Mesenchymal stem cell (in vitro differentiated cells and primary cell): ENCODE data around the gene LIN9.
A peak's percentile ranks its signal among the peaks of the same experiment; 100 is the strongest.

Source experiments
- DNase-seq: peaks from one replicate; pipeline ENCODE4 v3.0.0-alpha.2; 2013
- H2AFZ ChIP-seq: one replicate; pipeline ENCODE4 v1.6.1; 2013; ENCODE audit warnings: low read depth, mild to moderate bottlenecking, control low read depth, inconsistent platforms, low read length, moderate library complexity
- H2AK5ac ChIP-seq: 2 replicates; pipeline ENCODE4 v1.6.1; 2013; ENCODE audit warnings: low read length, moderate library complexity, mild to moderate bottlenecking, inconsistent platforms; ENCODE audit not compliant: severe bottlenecking
- H2BK120ac ChIP-seq: one replicate; pipeline ENCODE4 v1.6.1; 2013; ENCODE audit warnings: low read depth, mild to moderate bottlenecking, inconsistent platforms, low read length, moderate library complexity
- H2BK12ac ChIP-seq, 2 experiments: one replicate each; pipeline ENCODE4 v1.6.1; 2013; ENCODE audit warnings: inconsistent platforms in 2 of 2, low read length in 2 of 2, mild to moderate bottlenecking in 2 of 2, moderate library complexity in 2 of 2, control low read depth in 1 of 2
- H2BK15ac ChIP-seq: one replicate; pipeline ENCODE4 v1.6.1; 2013; ENCODE audit warnings: mild to moderate bottlenecking, low read depth, inconsistent platforms; ENCODE audit not compliant: poor library complexity, severe bottlenecking
- H2BK5ac ChIP-seq: 2 replicates; pipeline ENCODE4 v1.6.1; 2013; ENCODE audit warnings: low read depth, mild to moderate bottlenecking, low read length, control low read depth, inconsistent platforms; ENCODE audit not compliant: poor library complexity, severe bottlenecking
- H3K14ac ChIP-seq, 2 experiments: one replicate each; pipeline ENCODE4 v1.6.1; 2013; ENCODE audit warnings: inconsistent platforms in 2 of 2, low read length in 2 of 2, control low read depth in 1 of 2, mild to moderate bottlenecking in 1 of 2, moderate library complexity in 1 of 2
- H3K18ac ChIP-seq, 2 experiments: one replicate each; pipeline ENCODE4 v1.6.1; 2013; ENCODE audit warnings: inconsistent platforms in 2 of 2, low read length in 2 of 2, control low read depth in 1 of 2, low read depth in 1 of 2, mild to moderate bottlenecking in 1 of 2
- H3K23ac ChIP-seq, 2 experiments: one replicate each; pipeline ENCODE4 v1.6.1; 2013; ENCODE audit warnings: inconsistent platforms in 2 of 2, low read length in 2 of 2, mild to moderate bottlenecking in 2 of 2, moderate library complexity in 2 of 2, control low read depth in 1 of 2
- H3K27ac ChIP-seq: 2 replicates; pipeline ENCODE4 v1.5.1; 2013; ENCODE audit warnings: mild to moderate bottlenecking, moderate library complexity, low read length, control low read depth, inconsistent platforms; ENCODE audit not compliant: poor library complexity, severe bottlenecking
- H3K27me3 ChIP-seq, 2 experiments: 2 replicates each; pipeline versions ENCODE4 v1.6.1 to v1.7.0; 2013; ENCODE audit warnings: low read length in 2 of 2, mild to moderate bottlenecking in 2 of 2, moderate library complexity in 2 of 2, control low read depth in 1 of 2, inconsistent platforms in 1 of 2; ENCODE audit not compliant: control insufficient read depth in 1 of 2, insufficient read depth in 1 of 2
- H3K36me3 ChIP-seq, 2 experiments: 2 replicates each; pipeline versions ENCODE4 v1.6.1 to v1.7.0; 2013; ENCODE audit warnings: low read length in 2 of 2, control low read depth in 1 of 2, inconsistent platforms in 1 of 2, low read depth in 1 of 2, mild to moderate bottlenecking in 1 of 2; ENCODE audit not compliant: insufficient read depth in 2 of 2, control insufficient read depth in 1 of 2
- H3K4ac ChIP-seq, 2 experiments: one replicate each; pipeline ENCODE4 v1.6.1; 2013; ENCODE audit warnings: inconsistent platforms in 2 of 2, low read length in 2 of 2, mild to moderate bottlenecking in 2 of 2, moderate library complexity in 2 of 2, control low read depth in 1 of 2, low read depth in 1 of 2
- H3K4me1 ChIP-seq: 2 replicates; pipeline ENCODE4 v1.6.1; 2013; ENCODE audit warnings: low read depth, low read length, control low read depth; ENCODE audit not compliant: control insufficient read depth, insufficient read depth
- H3K4me2 ChIP-seq: 2 replicates; pipeline ENCODE4 v1.6.1; 2013; ENCODE audit warnings: low read length, mild to moderate bottlenecking, inconsistent platforms; ENCODE audit not compliant: poor library complexity, severe bottlenecking
- H3K4me3 ChIP-seq, 2 experiments: 2 replicates each; pipeline versions ENCODE4 v1.5.1 to v1.7.0; 2013; ENCODE audit warnings: low read length in 2 of 2, mild to moderate bottlenecking in 2 of 2, control low read depth in 1 of 2, low read depth in 1 of 2; ENCODE audit not compliant: insufficient read depth in 1 of 2
- H3K79me1 ChIP-seq: replicated peaks from 2 replicates; pipeline ENCODE4 v1.6.1; 2013; ENCODE audit warnings: mild to moderate bottlenecking, control low read depth, low read length, inconsistent platforms; ENCODE audit not compliant: poor library complexity, severe bottlenecking
- H3K9ac ChIP-seq: 2 replicates; pipeline ENCODE4 v1.7.0; 2013; ENCODE audit warnings: mild to moderate bottlenecking, low read length, moderate library complexity
- H3K9me3 ChIP-seq: 2 replicates; pipeline ENCODE4 v1.7.0; 2013; ENCODE audit warnings: mild to moderate bottlenecking, low read length; ENCODE audit not compliant: control insufficient read depth
- H4K8ac ChIP-seq: one replicate; pipeline ENCODE4 v1.6.1; 2013; ENCODE audit warnings: inconsistent platforms, mild to moderate bottlenecking, low read length, moderate library complexity
- H4K91ac ChIP-seq: one replicate; pipeline ENCODE4 v1.6.1; 2013; ENCODE audit warnings: mild to moderate bottlenecking, low read length, inconsistent platforms
- WGBS: methylation state at CpG from one replicate; pipeline ENCODE4 v1.1.7; 2013; ENCODE audit warnings: mixed read lengths; 5-methylcytosine and 5-hydroxymethylcytosine counted together

The LIN9 gene

DNA sequence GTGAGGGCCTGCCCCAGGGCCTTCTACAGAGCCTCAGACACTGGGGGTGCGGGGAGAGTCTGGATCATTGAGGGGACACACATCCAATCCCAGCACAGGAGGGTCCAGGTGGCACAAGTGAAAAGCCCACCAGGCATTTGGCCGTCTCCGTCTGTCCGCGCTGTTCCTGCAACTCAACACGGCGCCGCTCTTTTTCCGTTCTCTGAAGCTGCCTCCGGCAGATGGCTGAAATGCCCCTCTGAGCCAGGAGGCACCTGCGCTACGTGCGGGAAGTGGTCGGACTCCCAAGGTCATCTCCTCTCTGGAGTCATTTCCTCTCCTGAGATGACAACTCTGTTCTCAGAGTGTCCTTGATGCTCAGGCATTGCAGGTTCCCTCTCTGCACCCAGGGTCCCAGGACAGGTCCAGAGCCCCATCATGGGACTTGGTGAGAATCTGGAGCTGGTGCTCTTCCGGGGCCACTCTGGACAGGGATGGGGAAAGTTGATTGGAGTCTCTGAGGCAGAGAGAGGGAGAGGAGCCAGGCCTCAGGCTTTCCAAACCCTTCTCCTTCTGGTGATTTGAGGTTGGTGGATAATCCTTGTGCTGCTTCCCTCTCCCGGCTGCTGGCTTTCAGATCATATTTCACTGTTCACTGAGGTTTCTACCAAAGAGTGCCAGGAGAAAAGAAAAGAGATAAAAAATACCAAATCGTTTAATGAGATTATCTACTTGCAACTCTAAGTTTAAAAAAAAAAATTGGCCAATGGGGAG lies 99.5 kb downstream of the LIN9 start:
- H2BK15ac ChIP-seq: no peak overlapping the region

DNA sequence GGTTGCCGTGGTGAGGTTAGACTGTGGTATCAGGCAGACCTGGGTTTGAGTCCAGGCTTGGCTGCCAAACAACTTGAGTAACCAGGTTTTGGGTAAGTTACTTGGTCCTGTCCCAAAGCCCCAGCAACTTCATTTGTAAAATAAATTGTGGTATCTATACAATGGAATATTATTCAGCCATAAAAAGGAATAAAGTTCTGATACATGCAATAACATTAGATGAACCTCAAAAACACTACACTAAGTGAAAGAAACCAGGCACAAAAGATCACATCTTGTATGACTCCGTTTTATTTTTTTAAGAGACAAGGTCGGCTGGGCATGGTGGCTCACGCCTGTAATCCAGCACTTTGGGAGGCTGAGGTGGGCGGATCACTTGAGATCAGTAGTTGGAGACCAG lies 101.9 kb downstream of the LIN9 start:
- WGBS: 93% methylated on average over 5 of the region's 5 CpGs
- Histone ChIP-seq H3K18ac (no peak overlapping the region), H2AK5ac (no peak overlapping the region), H3K36me3 (no peaks in the 10 kb centered on the region), H2BK15ac (no peak overlapping the region), H2BK12ac (no peak overlapping the region), H4K8ac (no peak overlapping the region), H3K9me3 (no peaks in the 10 kb centered on the region), H2AFZ (no peak overlapping the region), H3K23ac (no peak overlapping the region), H4K91ac (no peak overlapping the region), H3K4me2 (no peak overlapping the region), H3K9ac (no peak overlapping the region), H3K79me1 (no peaks in the 10 kb centered on the region), H3K4me3 (no peak overlapping the region), H3K27ac (no peak overlapping the region), H2BK120ac (no peak overlapping the region), H3K14ac (peak overlapping the region in 1 of 2 experiments; percentile 18), H3K4ac (no peak overlapping the region), H3K4me1 (peaks cover 2% of the 10 kb centered on the region), H3K27me3 (peaks cover 0 to 45% of the 10 kb centered on the region in 2 experiments), H2BK5ac (no peak overlapping the region)
- DNase-seq: no peak

More for the DNA sequence above, 99.5 kb downstream of the LIN9 start:
- H3K4me3 ChIP-seq: no peak overlapping the region
- no peak overlapping the region for H3K4ac ChIP-seq
- H3K14ac ChIP-seq: no peak overlapping the region
- H3K18ac ChIP-seq: no peak overlapping the region
- no peak overlapping the region for H3K4me2 ChIP-seq
- H3K23ac ChIP-seq: no peak overlapping the region
- H2BK12ac ChIP-seq: no peak overlapping the region
- DNase-seq: no peak
- no peaks in the 10 kb centered on the region for H3K9me3 ChIP-seq
- peaks cover 0 to 45% of the 10 kb centered on the region in 2 experiments for H3K27me3 ChIP-seq
- H2BK120ac ChIP-seq: no peak overlapping the region
- no peak overlapping the region for H4K8ac ChIP-seq
- H2AFZ ChIP-seq: no peak overlapping the region
- H2BK5ac ChIP-seq: no peak overlapping the region
- no peak overlapping the region for H3K9ac ChIP-seq
- H4K91ac ChIP-seq: no peak overlapping the region
- H3K36me3 ChIP-seq: no peaks in the 10 kb centered on the region
- H2AK5ac ChIP-seq: no peak overlapping the region
- 93% methylated on average over 15 of the region's 17 CpGs for WGBS
- no peak overlapping the region for H3K27ac ChIP-seq
- peaks cover 2% of the 10 kb centered on the region for H3K4me1 ChIP-seq
- no peaks in the 10 kb centered on the region for H3K79me1 ChIP-seq

DNA sequence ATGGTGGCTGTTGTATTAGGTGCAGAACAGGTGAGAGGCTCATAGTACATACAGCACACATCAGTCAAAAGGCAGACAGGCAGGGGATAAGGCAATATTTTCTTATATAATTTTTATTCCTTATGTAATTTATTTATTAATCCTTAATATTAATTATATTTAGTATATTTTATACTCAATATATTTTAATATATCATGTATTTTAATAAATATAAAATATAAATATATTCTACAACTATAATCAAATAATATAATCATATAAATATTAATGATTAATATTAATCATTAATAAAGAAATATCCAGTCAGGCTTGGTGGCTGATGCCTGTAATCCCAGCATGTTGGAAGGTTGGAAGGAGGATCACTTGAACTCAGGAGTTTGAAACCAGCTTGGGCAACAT lies 104.8 kb downstream of the LIN9 start:
- Histone ChIP-seq H4K91ac (no peak overlapping the region), H3K4me1 (no peaks in the 10 kb centered on the region), H2AK5ac (no peak overlapping the region), H2BK5ac (no peak overlapping the region), H4K8ac (no peak overlapping the region), H3K9me3 (no peaks in the 10 kb centered on the region), H2BK120ac (no peak overlapping the region), H3K18ac (no peak overlapping the region), H3K14ac (no peak overlapping the region), H3K9ac (no peak overlapping the region), H3K79me1 (no peaks in the 10 kb centered on the region), H3K27ac (no peak overlapping the region), H3K27me3 (peaks cover 8 to 35% of the 10 kb centered on the region in 2 experiments), H2BK12ac (no peak overlapping the region), H2BK15ac (no peak overlapping the region), H3K23ac (no peak overlapping the region), H2AFZ (no peak overlapping the region), H3K36me3 (no peaks in the 10 kb centered on the region), H3K4ac (no peak overlapping the region), H3K4me2 (no peak overlapping the region), H3K4me3 (no peak overlapping the region)
- no peak for DNase-seq

DNA sequence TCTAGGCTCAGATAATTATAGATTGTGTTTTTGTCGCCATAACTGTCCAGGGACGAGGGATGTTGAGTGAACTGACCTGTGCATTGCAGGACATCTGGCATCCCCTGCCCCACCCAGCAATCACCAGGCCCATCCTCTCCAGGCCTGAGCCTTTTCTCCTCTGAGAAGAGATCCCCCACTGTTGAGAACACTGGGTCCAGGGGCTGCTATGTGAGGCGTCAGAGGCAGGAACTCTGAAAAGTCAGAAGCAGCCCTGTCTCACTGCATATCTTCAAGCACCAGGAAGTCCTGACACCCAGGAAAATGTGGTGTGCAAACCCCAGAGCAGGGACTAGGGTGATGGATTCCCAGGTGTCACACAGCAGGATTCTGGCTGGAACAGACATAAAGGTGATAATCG lies 105.3 kb downstream of the LIN9 start:
- H3K4me1 ChIP-seq: no peaks in the 10 kb centered on the region
- no peak overlapping the region for H3K9ac ChIP-seq
- no peak overlapping the region for H3K4me3 ChIP-seq

More for the DNA sequence above, 105.3 kb downstream of the LIN9 start:
- no peak overlapping the region for H3K4me2 ChIP-seq
- H2BK5ac ChIP-seq: no peak overlapping the region
- H2BK120ac ChIP-seq: no peak overlapping the region
- peaks cover 8 to 30% of the 10 kb centered on the region in 2 experiments for H3K27me3 ChIP-seq
- no peak overlapping the region for H3K23ac ChIP-seq
- no peaks in the 10 kb centered on the region for H3K79me1 ChIP-seq
- no peak overlapping the region for H3K18ac ChIP-seq
- H4K91ac ChIP-seq: no peak overlapping the region
- DNase-seq: no peak
- H3K27ac ChIP-seq: no peak overlapping the region
- no peak overlapping the region for H3K14ac ChIP-seq
- H2AFZ ChIP-seq: no peak overlapping the region
- no peaks in the 10 kb centered on the region for H3K36me3 ChIP-seq
- no peak overlapping the region for H2AK5ac ChIP-seq
- no peak overlapping the region for H2BK15ac ChIP-seq
- 58% methylated on average over 4 of the region's 4 CpGs for WGBS
- no peak overlapping the region for H3K4ac ChIP-seq
- no peaks in the 10 kb centered on the region for H3K9me3 ChIP-seq
- no peak overlapping the region for H2BK12ac ChIP-seq
- H4K8ac ChIP-seq: no peak overlapping the region
